Upper lobe of left lung (tissue), 6 donors: ENCODE measurements around the gene LIPK. TPM values are rescaled to one million over a fixed set of nuclear protein-coding genes. Genes with fewer than 3 reads are reported as not detected.

Experiments used
- ATAC-seq, 2 donors: fragments of 200-7000 bp; cut with Tn5 transposase; one replicate each; pipeline ENCODE4 v1.9.1; 2022; ENCODE audit warnings: mild to moderate bottlenecking in 2 of 2, moderate library complexity in 2 of 2; ENCODE audit not compliant: low FRiP score in 2 of 2
- DNase-seq, 2 donors: peaks; one replicate each; pipeline ENCODE4 v3.0.0-alpha.2; 2019 to 2020
- H3K27ac ChIP-seq, 4 donors: fragments of 200-600 bp; sonication (generic); one replicate each; pipeline ENCODE4 v1.5.1; 2016 to 2019
- H3K27me3 ChIP-seq, 4 donors: fragments of 200-600 bp; sonication (generic); one replicate each; pipeline ENCODE4 v1.5.1; 2017 to 2019
- H3K36me3 ChIP-seq, 4 donors: fragments of 200-600 bp; sonication (generic); one replicate each; pipeline ENCODE4 v1.5.1; 2016 to 2019
- H3K4me1 ChIP-seq, 4 donors: fragments of 200-600 bp; sonication (generic); one replicate each; pipeline ENCODE4 v1.5.1; 2018 to 2019
- H3K4me3 ChIP-seq, 4 donors: fragments of 200-600 bp; sonication (generic); one replicate each; pipeline ENCODE4 v1.5.1; 2017 to 2019; ENCODE audit warnings: mild to moderate bottlenecking in 2 of 4, moderate library complexity in 1 of 4
- H3K9me3 ChIP-seq, 4 donors: fragments of 200-600 bp; sonication (generic); one replicate each; pipeline ENCODE4 v1.5.1; 2018 to 2019
- EP300 ChIP-seq, 4 donors: sonication (generic); formaldehyde crosslinking; IDR thresholded peaks; one replicate each; pipeline ENCODE4 v1.5.1; 2017; ENCODE audit warnings: antibody characterized with exemption in 4 of 4, control low read depth in 2 of 4
- POLR2A ChIP-seq, 4 donors: fragments of 450-650 bp; IDR thresholded peaks; one replicate each; pipeline ENCODE4 v1.5.1; 2016 to 2017; ENCODE audit warnings: antibody characterized with exemption in 4 of 4, mild to moderate bottlenecking in 2 of 4
- POLR2AphosphoS5 ChIP-seq, 2 donors: sonication (generic); formaldehyde crosslinking; IDR thresholded peaks; one replicate each; pipeline ENCODE4 v1.5.1; 2017; ENCODE audit warnings: antibody characterized with exemption in 2 of 2
- WGBS, 2 donors: methylation state at CpG; one replicate each; pipeline ENCODE4 v1.1.5; 2017 to 2018; 5-methylcytosine and 5-hydroxymethylcytosine counted together
- total RNA-seq, 6 donors: library from RNA; depleted of rRNA in 4 of 6; stranded (reverse); fragments of >200 nt in 4 of 6; gene quantifications; one replicate each; pipeline versions ENCODE4 v1.1.0 to v1.2.1, GENCODE V29; 2016 to 2021
- TF ChIP-seq, protein P1 (sequence below), 6 experiments: fragments of 450-650 bp in 4 of 6; fragments of 200-600 bp in 2 of 6; sonication (generic) in 2 of 6; IDR thresholded peaks; one replicate each; pipeline ENCODE4 v1.5.1; 2016 to 2019; ENCODE audit warnings: antibody characterized with exemption in 6 of 6
- donor health status: DM: no; HTN: no; CAD: no; lungs with moderate emphysema.
- donor health status: DM: no; HTN: yes; CAD: no; lungs with severe emphysema.

LIPK gene
- total RNA-seq, 6 donors from 2014 or later, result not detected

GRCh38 chr10:88742448-88742847, 36.4 kb downstream of the LIPK start:
- Histone ChIP-seq H3K9me3 (peaks cover 0 to 3% (median 0%) of the 10 kb centered on the region in 4 donors), H3K27me3 (no peaks in the 10 kb centered on the region), H3K36me3 (no peaks in the 10 kb centered on the region), H3K4me1 (no peaks in the 10 kb centered on the region), H3K27ac (no peak overlapping the region), H3K4me3 (no peak overlapping the region)
- 91 to 95% methylated on average over 1 of the region's 1 CpG for WGBS, 2 donors
- DNase-seq, result no peak
- TF ChIP-seq EP300 (IDR thresholded peaks at IDR 0.05) (no peak), POLR2AphosphoS5 (IDR thresholded peaks at IDR 0.05) (no peak), POLR2A (IDR thresholded peaks at IDR 0.05) (no peak)
- TF ChIP-seq, protein P1, sequence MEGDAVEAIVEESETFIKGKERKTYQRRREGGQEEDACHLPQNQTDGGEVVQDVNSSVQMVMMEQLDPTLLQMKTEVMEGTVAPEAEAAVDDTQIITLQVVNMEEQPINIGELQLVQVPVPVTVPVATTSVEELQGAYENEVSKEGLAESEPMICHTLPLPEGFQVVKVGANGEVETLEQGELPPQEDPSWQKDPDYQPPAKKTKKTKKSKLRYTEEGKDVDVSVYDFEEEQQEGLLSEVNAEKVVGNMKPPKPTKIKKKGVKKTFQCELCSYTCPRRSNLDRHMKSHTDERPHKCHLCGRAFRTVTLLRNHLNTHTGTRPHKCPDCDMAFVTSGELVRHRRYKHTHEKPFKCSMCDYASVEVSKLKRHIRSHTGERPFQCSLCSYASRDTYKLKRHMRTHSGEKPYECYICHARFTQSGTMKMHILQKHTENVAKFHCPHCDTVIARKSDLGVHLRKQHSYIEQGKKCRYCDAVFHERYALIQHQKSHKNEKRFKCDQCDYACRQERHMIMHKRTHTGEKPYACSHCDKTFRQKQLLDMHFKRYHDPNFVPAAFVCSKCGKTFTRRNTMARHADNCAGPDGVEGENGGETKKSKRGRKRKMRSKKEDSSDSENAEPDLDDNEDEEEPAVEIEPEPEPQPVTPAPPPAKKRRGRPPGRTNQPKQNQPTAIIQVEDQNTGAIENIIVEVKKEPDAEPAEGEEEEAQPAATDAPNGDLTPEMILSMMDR (IDR thresholded peaks at IDR 0.05), result no peak
- no peak for ATAC-seq

DNA sequence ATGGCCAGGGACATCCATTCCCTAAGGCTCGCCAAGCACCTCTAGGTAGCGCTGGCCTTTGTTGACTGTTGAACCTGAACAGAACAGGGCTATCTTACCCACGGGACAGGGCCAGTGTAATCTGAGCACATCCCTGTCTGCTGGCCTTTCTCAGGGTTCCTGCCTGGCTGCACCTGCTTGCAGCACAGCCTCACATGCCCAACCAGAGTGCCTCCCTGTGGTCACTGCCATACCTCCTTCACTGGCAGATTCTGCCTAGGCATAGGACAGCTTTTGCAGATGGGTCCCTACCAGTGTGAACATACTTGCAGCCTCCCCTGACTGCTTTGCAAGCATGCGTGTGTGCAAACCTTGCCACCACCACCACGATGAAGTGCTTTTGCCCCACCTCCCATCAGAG, 38.0 kb downstream of the LIPK start:
- H3K27me3 ChIP-seq, result no peaks in the 10 kb centered on the region
- no peaks in the 10 kb centered on the region for H3K36me3 ChIP-seq
- DNase-seq (no peak), ATAC-seq (no peak)
- no peak overlapping the region for H3K4me3 ChIP-seq
- no peak overlapping the region for H3K27ac ChIP-seq
- TF ChIP-seq POLR2AphosphoS5 (IDR thresholded peaks at IDR 0.05) (no peak), POLR2A (IDR thresholded peaks at IDR 0.05) (no peak), EP300 (IDR thresholded peaks at IDR 0.05) (no peak)
- TF ChIP-seq, protein P1 (IDR thresholded peaks at IDR 0.05), result no peak
- WGBS, 2 donors, result 49 to 75% methylated on average over 2 to 5 of the region's 5 CpGs
- no peaks in the 10 kb centered on the region for H3K4me1 ChIP-seq
- H3K9me3 ChIP-seq, result peaks cover 0 to 3% (median 0%) of the 10 kb centered on the region in 4 donors

- Histone ChIP-seq H3K27me3 (no peaks in the 10 kb centered on the region), H3K4me3 (no peak overlapping the region), H3K36me3 (no peaks in the 10 kb centered on the region), H3K9me3 (peaks cover 0 to 3% (median 0%) of the 10 kb centered on the region in 4 donors), H3K27ac (no peak overlapping the region), H3K4me1 (no peaks in the 10 kb centered on the region)
- TF ChIP-seq POLR2AphosphoS5 (IDR thresholded peaks at IDR 0.05) (no peak), EP300 (IDR thresholded peaks at IDR 0.05) (no peak), POLR2A (IDR thresholded peaks at IDR 0.05) (no peak)
- TF ChIP-seq, protein P1 (IDR thresholded peaks at IDR 0.05), result no peak
- 89 to 100% methylated on average over 1 of the region's 1 CpG for WGBS, 2 donors
- DNase-seq, result no peak
- no peak for ATAC-seq
Observed at GRCh38 chr10:88745633-88746032, 39.6 kb downstream of the LIPK start.

- no peaks in the 10 kb centered on the region for H3K36me3 ChIP-seq
- no peaks in the 10 kb centered on the region for H3K27me3 ChIP-seq
- ATAC-seq, result no peak
- TF ChIP-seq POLR2A (IDR thresholded peaks at IDR 0.05), result no peak
- no peak for TF ChIP-seq POLR2AphosphoS5 (IDR thresholded peaks at IDR 0.05)
- TF ChIP-seq EP300 (IDR thresholded peaks at IDR 0.05), result no peak
- TF ChIP-seq, protein P1 (IDR thresholded peaks at IDR 0.05), result no peak
- H3K27ac ChIP-seq, result no peak overlapping the region
- H3K4me3 ChIP-seq, result no peak overlapping the region
- H3K9me3 ChIP-seq, result no peaks in the 10 kb centered on the region
- no peak for DNase-seq
- no peaks in the 10 kb centered on the region for H3K4me1 ChIP-seq
Observed at GRCh38 chr10:88754287-88754686, 48.2 kb downstream of the LIPK start.

GRCh38 chr10:88755753-88756152, 49.7 kb downstream of the LIPK start:
- ATAC-seq, result no peak

More at GRCh38 chr10:88755753-88756152, 49.7 kb downstream of the LIPK start:
- Histone ChIP-seq H3K9me3 (no peaks in the 10 kb centered on the region), H3K4me3 (no peak overlapping the region), H3K27ac (no peak overlapping the region), H3K36me3 (no peaks in the 10 kb centered on the region), H3K27me3 (no peaks in the 10 kb centered on the region), H3K4me1 (no peaks in the 10 kb centered on the region)
- no peak for DNase-seq
- 45 to 51% methylated on average over 3 of the region's 3 CpGs for WGBS, 2 donors
- TF ChIP-seq POLR2A (IDR thresholded peaks at IDR 0.05) (no peak), EP300 (IDR thresholded peaks at IDR 0.05) (no peak)
- TF ChIP-seq, protein P1 (IDR thresholded peaks at IDR 0.05), result no peak
